ENCODE measurements around the gene KRTAP12-4. TPM values are rescaled to one million over a fixed set of nuclear protein-coding genes. Genes with fewer than 3 reads are reported as not detected.

KRTAP12-4 gene
- total RNA-seq, 1 experiment from 2014 or later, result not detected

- intact Hi-C loops (cut with micrococcal nuclease; ENCODE audit: unreplicated experiment), result no loop called here
- H3K4me3 ChIP-seq (ENCODE audit: low read depth in 2 of 2, low read length in 2 of 2), result no peak overlapping the region
- in situ Hi-C loops (cut with HindIII; ENCODE audit: low pct_unique_long_range_greater_than_20kb, low sequenced_read_pairs), result no loop called here
- no peak for ATAC-seq
- no peaks in the 10 kb centered on the region for H3K36me3 ChIP-seq (ENCODE audit: control insufficient read depth, insufficient read depth, low read length)
- H3K9me3 ChIP-seq (ENCODE audit: control insufficient read depth, insufficient read depth, low read depth, low read length), result no peaks in the 10 kb centered on the region
- no peak for TF ChIP-seq REST (IDR thresholded peaks at IDR 0.05; ENCODE audit: insufficient read depth in 1 of 2, low read depth in 2 of 2, low read length in 1 of 2)
- TF ChIP-seq POLR2AphosphoS5 (IDR thresholded peaks at IDR 0.05; ENCODE audit: low read depth, low read length), result no peak
- TF ChIP-seq CTCF (IDR thresholded peaks at IDR 0.05), result no peak
- no peak for TF ChIP-seq TCF7L2 (IDR thresholded peaks at IDR 0.05; ENCODE audit: low read depth, low read length)
- no peak for TF ChIP-seq SIN3A (IDR thresholded peaks at IDR 0.05; ENCODE audit: borderline replicate concordance, insufficient read depth, low read depth, low read length)
- POLR2A ChIA-PET, result no interaction called here
- no peaks in the 10 kb centered on the region for H3K27me3 ChIP-seq (ENCODE audit: control insufficient read depth, insufficient read depth, low read length)
- CTCF ChIA-PET, result no interaction called here
- no peaks in the 10 kb centered on the region for H3K4me1 ChIP-seq (ENCODE audit: control insufficient read depth, insufficient read depth, low read length)
- no peak for DNase-seq (ENCODE audit: low read depth, low spot score)
- H3K27ac ChIP-seq (ENCODE audit: low read length), result no peak overlapping the region
- BruUV-seq (replicated peaks), result no TSS peak
Observed at GRCh38 chr21:44667612-44668011, 13.2 kb upstream of the KRTAP12-4 start.

- in situ Hi-C loops (cut with HindIII; ENCODE audit: low pct_unique_long_range_greater_than_20kb, low sequenced_read_pairs) (no loop called here), intact Hi-C loops (cut with micrococcal nuclease; ENCODE audit: unreplicated experiment) (no loop called here)
- no peak within 1 kb of the TSS for H3K4me3 ChIP-seq (ENCODE audit: low read depth in 2 of 2, low read length in 2 of 2)
- ChIA-PET CTCF (no interaction called here), POLR2A (no interaction called here)
- H3K36me3 ChIP-seq (ENCODE audit: control insufficient read depth, insufficient read depth, low read length), result no peaks in the 10 kb centered on the region
- H3K27ac ChIP-seq (ENCODE audit: low read length), result no peak within 1 kb of the TSS
- H3K4me1 ChIP-seq (ENCODE audit: control insufficient read depth, insufficient read depth, low read length), result no peaks in the 10 kb centered on the region
- ATAC-seq (no peak), DNase-seq (ENCODE audit: low read depth, low spot score) (no peak)
- H3K27me3 ChIP-seq (ENCODE audit: control insufficient read depth, insufficient read depth, low read length), result no peaks in the 10 kb centered on the region
- H3K9me3 ChIP-seq (ENCODE audit: control insufficient read depth, insufficient read depth, low read depth, low read length), result no peaks in the 10 kb centered on the region
- BruUV-seq (replicated peaks), result no TSS peak
- TF ChIP-seq CTCF (IDR thresholded peaks at IDR 0.05), result no peak
- no peak for TF ChIP-seq SIN3A (IDR thresholded peaks at IDR 0.05; ENCODE audit: borderline replicate concordance, insufficient read depth, low read depth, low read length)
- TF ChIP-seq POLR2AphosphoS5 (IDR thresholded peaks at IDR 0.05; ENCODE audit: low read depth, low read length), result no peak
- TF ChIP-seq REST (IDR thresholded peaks at IDR 0.05; ENCODE audit: insufficient read depth in 1 of 2, low read depth in 2 of 2, low read length in 1 of 2), result no peak
- no peak for TF ChIP-seq TCF7L2 (IDR thresholded peaks at IDR 0.05; ENCODE audit: low read depth, low read length)
Observed at GRCh38 chr21:44666401-44667320, 12.2 kb upstream of the KRTAP12-4 start, which contains the start of gene KRTAP12-2. Gene KRTAP12-2 (minus strand): TSS chr21:44666927. CDS start chr21:44666886, 41 bp downstream.
